Stimulated activated CD4-positive, alpha-beta T cell treated with anti-CD3 and anti-CD28 coated beads, TNF-alpha, amount 100 ng/mL, for 4 hours (primary cell): ENCODE measurements around the gene PWWP2A.

Experiments
- DNase-seq, 3 experiments: peaks; one replicate each; pipeline ENCODE4 v3.0.0-alpha.2; 2020; ENCODE audit warnings: low read depth in 3 of 3

Gene PWWP2A

GRCh38 chr5:160133071-160133917 is 14.0 kb upstream of the PWWP2A start:
- DNase-seq = no peak

GRCh38 chr5:160129841-160130240 is 10.6 kb upstream of the PWWP2A start:
- DNase-seq = no peak

- no peak for DNase-seq
Observed at GRCh38 chr5:160128632-160129031, 9.4 kb upstream of the PWWP2A start.

GRCh38 chr5:160119905-160120266 is 636 bp upstream of the PWWP2A start:
- no peak for DNase-seq

- peak; percentile 23 to 33 (median 25) for DNase-seq
Observed at GRCh38 chr5:160118349-160119141, 705 bp downstream of the PWWP2A start.

GRCh38 chr5:160116991-160117390 is 2.3 kb downstream of the PWWP2A start:
- no peak for DNase-seq

GRCh38 chr5:160108124-160108523 is 11.1 kb downstream of the PWWP2A start:
- no peak for DNase-seq

GRCh38 chr5:160105686-160106360 is 13.4 kb downstream of the PWWP2A start:
- DNase-seq = no peak

GRCh38 chr5:160097991-160098390 is 21.3 kb downstream of the PWWP2A start:
- no peak for DNase-seq

GRCh38 chr5:160096178-160096577 is 23.1 kb downstream of the PWWP2A start:
- DNase-seq = no peak

GRCh38 chr5:160092960-160093707 is 26.1 kb downstream of the PWWP2A start:
- DNase-seq = no peak

- DNase-seq = no peak
Observed at GRCh38 chr5:160092514-160092913, 26.7 kb downstream of the PWWP2A start.

GRCh38 chr5:160090059-160090458 is 29.2 kb downstream of the PWWP2A start:
- DNase-seq = no peak

GRCh38 chr5:160089531-160089930 is 29.7 kb downstream of the PWWP2A start:
- no peak for DNase-seq

GRCh38 chr5:160088805-160089204 is 30.4 kb downstream of the PWWP2A start:
- no peak for DNase-seq

GRCh38 chr5:160087199-160087598 is 32.1 kb downstream of the PWWP2A start:
- DNase-seq = no peak

GRCh38 chr5:160084144-160084543 is 35.1 kb downstream of the PWWP2A start:
- no peak for DNase-seq

GRCh38 chr5:160083501-160083900 is 35.7 kb downstream of the PWWP2A start:
- DNase-seq = no peak

GRCh38 chr5:160082614-160083500 is 36.4 kb downstream of the PWWP2A start:
- no peak for DNase-seq

GRCh38 chr5:160081495-160081894 is 37.8 kb downstream of the PWWP2A start:
- no peak for DNase-seq

GRCh38 chr5:160079753-160080152 is 39.5 kb downstream of the PWWP2A start:
- no peak for DNase-seq
